DND-41 (cell line): ENCODE data around the gene MRTFA.

Experiments used
- CTCF ChIP-seq: IDR thresholded peaks from 2 replicates; pipeline ENCODE4 v1.5.1; 2012; ENCODE audit warnings: borderline replicate concordance, low read length, moderate library complexity, mild to moderate bottlenecking; ENCODE audit not compliant: poor library complexity, severe bottlenecking; ENCODE audit errors: extremely low read depth
- EZH2 ChIP-seq: IDR thresholded peaks from 3 replicates; pipeline ENCODE4 v1.6.1; 2012; ENCODE audit warnings: borderline replicate concordance, low read depth, mild to moderate bottlenecking, moderate library complexity, low read length, inconsistent platforms; ENCODE audit not compliant: severe bottlenecking

GRCh38 chr22:40531951-40532900 is 104.3 kb downstream of the MRTFA start:
- TF ChIP-seq CTCF: no peak
- TF ChIP-seq EZH2: no peak
